ENCODE measurements around the gene DIPK2B.

Gene DIPK2B

DNA sequence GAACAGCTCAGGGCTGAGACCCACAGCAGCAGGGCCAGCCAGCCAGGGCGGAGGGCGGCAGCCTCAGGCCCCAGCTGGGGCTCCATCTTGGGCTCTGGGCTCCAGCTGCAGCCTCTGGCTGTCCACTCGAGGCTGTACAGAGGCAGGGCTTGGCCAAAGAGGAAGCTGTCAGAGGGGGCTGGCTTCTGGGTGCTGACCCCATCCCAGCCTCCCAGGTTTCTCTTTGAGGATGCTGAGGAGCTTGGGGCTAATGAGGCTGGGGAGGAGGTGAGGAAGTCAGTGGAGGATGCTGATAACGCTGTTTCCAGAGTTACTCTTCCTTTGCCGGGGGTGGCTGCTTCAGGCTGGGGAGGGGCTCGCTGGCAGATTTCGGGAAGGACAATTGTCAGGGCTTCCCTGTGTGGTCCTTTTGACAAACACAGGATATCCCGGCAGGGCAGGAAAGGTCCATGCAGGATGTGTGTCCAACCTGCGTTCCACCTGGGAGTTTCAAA lies at the start of gene DIPK2B:
Gene DIPK2B (minus strand): TSS at position 136 of the 494 bp plus-strand sequence. CDS start 50 bp downstream, at position 86.
- no peak for DNase-seq (ENCODE audit: low read depth)

DNA sequence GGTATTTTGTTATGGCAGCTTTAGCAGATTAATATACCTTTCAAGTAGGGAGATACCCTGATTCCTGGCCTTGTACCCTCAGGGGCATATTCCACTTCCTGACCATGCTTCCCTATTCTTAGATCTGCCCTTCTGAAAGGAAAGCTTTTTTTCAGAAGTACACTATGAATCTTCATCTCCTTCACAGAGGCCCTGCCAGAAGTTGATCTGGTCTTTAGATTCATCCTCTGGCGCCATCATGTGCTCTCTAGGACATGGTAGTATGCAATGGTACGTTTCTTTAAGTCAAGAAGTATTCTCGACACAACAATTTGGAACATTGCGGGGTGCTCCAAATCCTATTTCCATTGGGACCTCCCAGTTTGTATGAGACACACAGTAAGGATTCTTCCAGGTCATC lies 39.6 kb upstream of the DIPK2B start:
- DNase-seq (ENCODE audit: low read depth), result no peak

DNA sequence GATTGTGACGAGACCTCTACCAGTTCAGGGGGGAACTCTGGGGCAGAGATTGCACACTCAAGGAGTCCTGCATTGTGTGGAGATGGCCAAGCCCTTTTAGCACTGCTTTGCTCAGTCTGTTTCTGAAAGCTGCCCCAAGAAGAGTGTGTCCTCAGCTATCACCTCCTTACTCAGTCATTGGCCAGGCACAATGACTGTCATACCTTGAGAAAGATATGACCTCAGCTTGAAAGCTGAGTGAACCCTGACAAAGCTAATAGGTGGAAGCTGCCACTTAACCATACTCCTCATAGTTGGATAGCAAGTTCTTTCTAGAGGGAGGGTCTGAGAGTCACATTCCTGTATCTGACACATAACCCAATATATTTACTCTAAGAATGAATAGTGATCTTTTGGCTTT lies 37.8 kb upstream of the DIPK2B start:
- DNase-seq (ENCODE audit: low read depth), result no peak

DNA sequence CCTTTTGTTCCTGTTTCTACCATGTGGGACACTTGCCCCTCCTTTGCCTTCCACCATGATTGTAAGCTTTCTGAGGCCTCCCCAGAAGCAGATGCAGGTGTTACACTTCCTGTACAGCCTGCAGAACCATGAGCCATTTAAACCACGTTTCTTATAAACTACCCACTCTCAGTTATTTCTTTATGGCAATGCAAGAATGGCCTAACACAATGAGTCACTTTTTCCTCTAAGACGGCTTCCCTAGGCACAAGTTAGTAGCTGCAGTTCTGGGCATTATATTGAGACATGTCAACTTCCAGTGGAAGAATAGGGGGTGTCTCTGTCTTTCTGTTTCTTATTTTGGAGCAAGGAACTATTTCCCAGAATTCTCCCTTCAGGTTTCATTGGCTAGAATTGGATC lies 32.9 kb upstream of the DIPK2B start:
- DNase-seq (ENCODE audit: low read depth), result no peak

- no peak for DNase-seq (ENCODE audit: low read depth)
These were observed 31.5 kb upstream of the DIPK2B start for GRCh38 chrX:45232139-45232538.

GRCh38 chrX:45230410-45230809 lies 29.7 kb upstream of the DIPK2B start:
- no peak for DNase-seq (ENCODE audit: low read depth)

GRCh38 chrX:45229348-45229747 lies 28.7 kb upstream of the DIPK2B start:
- DNase-seq (ENCODE audit: low read depth), result no peak

DNA sequence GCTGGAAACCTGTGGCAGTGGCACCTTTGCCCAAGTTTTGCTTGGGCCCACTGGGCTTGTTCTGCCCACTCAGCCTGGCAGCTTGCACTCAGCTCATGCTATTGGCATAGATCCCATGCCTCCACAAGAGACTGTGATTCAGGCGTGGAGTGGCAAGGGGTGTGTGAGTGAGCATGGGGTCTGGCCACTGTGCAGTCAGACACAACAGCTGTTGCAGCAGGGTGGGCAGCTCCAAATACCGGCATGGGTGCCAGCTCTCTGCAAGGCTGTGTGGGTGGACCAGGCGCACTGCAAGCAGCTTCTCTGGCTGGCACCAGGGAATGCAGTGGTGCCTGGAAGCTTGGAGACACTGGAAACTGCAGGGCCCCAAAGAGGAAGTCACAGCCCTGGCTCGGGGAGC lies 27.4 kb upstream of the DIPK2B start:
- DNase-seq (ENCODE audit: low read depth), result no peak

DNA sequence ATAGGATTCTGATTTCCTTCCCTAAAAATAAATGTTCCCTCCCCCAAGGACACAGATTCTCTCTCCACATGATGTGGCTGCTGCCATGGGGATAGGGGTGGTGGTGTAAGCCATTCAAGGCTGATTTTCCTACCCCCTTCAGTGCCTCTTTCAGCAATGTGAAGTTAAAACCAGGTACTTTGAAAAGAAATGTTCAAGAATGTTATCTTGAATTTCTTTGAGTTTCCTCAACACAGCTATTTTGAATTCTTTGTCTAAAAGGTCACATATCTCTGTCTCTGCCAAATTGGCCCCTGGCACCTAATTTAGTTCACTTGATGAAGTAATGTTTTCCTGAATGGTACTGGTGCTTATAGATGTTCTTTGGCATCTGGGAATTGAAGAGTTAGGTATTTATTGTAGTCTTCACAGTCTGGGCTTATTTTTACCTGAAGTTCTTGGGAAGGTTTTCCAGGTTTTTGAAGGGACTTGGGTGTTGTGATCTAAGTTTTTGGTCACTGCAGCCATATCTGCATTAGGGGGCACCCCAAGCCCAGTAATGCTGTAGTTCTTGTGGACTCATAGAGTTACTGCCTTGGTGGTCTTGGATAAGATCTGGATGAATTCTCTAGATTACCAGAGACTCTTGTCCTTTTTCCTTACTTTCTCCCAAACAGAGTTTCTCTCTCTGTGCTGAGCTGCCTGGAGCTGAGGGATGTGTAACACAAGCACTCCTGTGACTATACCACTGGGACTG lies 7.6 kb upstream of the DIPK2B start:
- no peak for DNase-seq (ENCODE audit: low read depth)

- no peak for DNase-seq (ENCODE audit: low read depth)
These were observed 1.5 kb upstream of the DIPK2B start for GRCh38 chrX:45202171-45202570.

DNA sequence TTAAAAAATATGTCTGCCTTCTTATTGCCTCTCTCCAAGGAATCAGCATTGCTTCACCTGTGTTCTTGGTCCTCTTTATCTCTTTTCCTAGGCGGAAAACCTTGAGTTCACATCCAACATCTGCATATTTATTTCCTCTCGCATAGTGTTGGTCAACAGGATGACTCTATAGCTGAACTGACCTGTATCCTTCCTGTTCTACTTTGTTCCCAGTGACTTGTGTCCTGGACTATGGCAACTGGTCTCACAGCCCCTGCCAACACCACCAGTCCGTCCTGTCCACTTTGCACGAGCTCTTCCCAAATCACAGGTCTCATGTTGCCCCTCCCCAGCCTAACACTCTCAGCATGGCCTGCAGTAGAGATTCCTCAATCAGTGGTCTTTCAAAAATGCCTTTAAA lies 2.0 kb downstream of the DIPK2B start:
- DNase-seq (ENCODE audit: low read depth), result no peak

GRCh38 chrX:45198301-45198700 lies 2.4 kb downstream of the DIPK2B start:
- no peak for DNase-seq (ENCODE audit: low read depth)

GRCh38 chrX:45196701-45197100 lies 4.0 kb downstream of the DIPK2B start:
- DNase-seq (ENCODE audit: low read depth), result no peak

GRCh38 chrX:45191820-45192409 lies 8.8 kb downstream of the DIPK2B start:
- DNase-seq (ENCODE audit: low read depth), result no peak

DNA sequence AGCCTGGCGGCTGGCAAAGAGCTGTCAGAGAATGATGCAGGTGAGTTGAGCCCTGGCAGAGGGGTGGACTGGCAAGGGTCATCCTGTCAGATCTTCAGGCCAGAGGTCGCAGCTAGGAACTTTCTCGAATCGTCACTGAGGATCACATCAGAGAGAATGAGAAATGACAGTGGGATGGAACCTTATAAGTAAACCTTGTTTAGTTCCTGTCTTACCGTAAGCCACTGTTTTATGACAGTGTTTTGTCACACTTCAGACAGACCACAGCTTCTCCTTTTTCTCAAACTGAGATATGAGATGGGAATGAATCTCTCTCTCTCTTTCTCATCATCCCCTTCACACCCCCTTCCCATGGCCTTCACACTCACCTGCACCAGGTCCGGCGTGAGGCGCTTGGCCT lies 9.3 kb downstream of the DIPK2B start:
- DNase-seq (ENCODE audit: low read depth), result no peak

GRCh38 chrX:45187731-45188130 lies 12.9 kb downstream of the DIPK2B start:
- DNase-seq (ENCODE audit: low read depth), result no peak

DNA sequence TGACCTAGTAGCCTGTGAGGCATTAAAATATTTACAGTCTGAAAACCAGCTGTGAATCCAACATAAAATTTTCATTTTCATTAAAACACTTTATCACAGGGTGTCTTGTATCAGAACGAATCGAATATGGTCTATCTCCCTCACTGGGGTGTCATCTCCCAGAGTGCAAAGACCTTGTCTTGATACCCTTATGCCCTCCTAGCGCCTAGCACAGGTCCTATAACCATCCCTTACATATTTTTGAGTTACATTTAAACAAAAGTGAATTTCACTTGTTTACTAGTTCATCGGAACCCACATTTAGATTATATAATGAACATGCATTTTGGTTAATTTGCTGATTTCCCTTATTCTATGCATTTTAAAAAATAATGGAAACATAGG lies 14.0 kb downstream of the DIPK2B start:
- no peak for DNase-seq (ENCODE audit: low read depth)

DNA sequence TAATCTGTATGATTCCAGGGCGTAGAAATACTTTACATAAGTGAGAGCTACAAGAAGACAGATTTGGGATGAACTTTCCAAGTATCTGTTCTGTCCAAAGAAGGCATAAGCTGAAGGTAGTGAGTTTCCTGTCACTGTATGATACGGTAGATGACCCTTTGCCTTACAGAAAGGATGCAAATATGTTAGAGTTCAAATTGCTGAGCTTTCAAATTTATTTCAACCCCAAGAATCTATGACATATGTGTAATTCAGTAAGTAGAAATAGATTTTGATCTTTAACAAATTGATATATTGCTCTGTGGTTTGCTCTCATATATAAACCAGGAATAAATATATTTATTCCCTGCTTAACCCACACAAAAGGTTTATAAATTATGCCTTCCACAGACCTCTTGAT lies 16.5 kb downstream of the DIPK2B start:
- no peak for DNase-seq (ENCODE audit: low read depth)

- no peak for DNase-seq (ENCODE audit: low read depth)
These were observed 27.8 kb downstream of the DIPK2B start for GRCh38 chrX:45172890-45173289.

DNA sequence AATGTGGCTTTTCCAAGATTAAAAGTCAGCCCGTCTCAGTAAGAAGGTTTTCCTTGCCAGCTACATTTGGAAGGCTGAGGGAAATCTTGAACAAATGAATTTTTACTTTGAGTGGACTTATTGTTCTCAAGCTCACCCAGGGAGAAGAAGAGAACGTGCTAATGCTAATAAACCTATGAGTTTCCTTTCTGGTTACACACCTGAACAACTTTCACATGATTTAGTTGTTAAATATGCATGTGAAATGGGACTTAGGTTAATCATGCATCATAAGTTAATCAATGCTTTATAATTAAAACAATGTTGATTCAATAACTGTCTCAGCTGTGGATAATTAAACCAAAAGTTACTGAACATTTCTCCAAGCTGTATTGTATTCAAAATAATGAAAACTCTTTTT lies 33.9 kb downstream of the DIPK2B start:
- no peak for DNase-seq (ENCODE audit: low read depth)

- no peak for DNase-seq (ENCODE audit: low read depth)
These were observed 35.0 kb downstream of the DIPK2B start for GRCh38 chrX:45165726-45166125.

GRCh38 chrX:45164995-45165394 lies 35.7 kb downstream of the DIPK2B start:
- DNase-seq (ENCODE audit: low read depth), result no peak

GRCh38 chrX:45164021-45164621 lies 36.6 kb downstream of the DIPK2B start:
- DNase-seq (ENCODE audit: low read depth), result no peak

Data from activated T-helper 1 cell treated with Interleukin-2 at 50 U/mL for 16 hours (primary cell).